Loucy (cell line): Measurements from ENCODE around the gene GNG2.

ENCODE experiments used
- EZH2phosphoT487 ChIP-seq: fragments of 200-600 bp; IDR thresholded peaks from 2 replicates; pipeline ENCODE4 v1.6.1; 2018; ENCODE audit warnings: antibody characterized with exemption, mild to moderate bottlenecking, moderate library complexity, borderline replicate concordance
- TF ChIP-seq, protein P1 (sequence below): fragments of 200-600 bp; sonication (generic); conservative IDR thresholded peaks from 2 replicates; pipeline ENCODE4 v1.5.1; 2014; ENCODE audit warnings: mild to moderate bottlenecking, antibody characterized with exemption, low read length

DNA sequence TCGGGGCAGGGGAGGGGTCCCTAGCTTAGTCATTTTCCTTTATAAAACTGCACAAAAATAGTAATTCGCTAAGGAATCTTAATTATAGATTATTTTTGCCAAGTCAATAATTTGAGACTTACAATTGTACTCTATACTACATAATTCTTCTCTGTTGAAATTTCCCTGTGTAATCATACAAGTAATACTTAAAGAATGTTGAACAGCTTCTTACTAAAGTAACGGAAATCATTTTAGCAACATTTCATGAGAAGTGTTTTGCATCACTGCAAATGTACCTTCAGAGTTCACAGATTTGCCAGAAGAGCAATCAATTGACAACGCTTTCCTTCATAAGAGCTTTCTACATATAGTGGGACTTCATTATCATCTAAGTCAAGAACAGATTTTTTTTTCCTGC, 7.9 kb upstream of the GNG2 start:
- TF ChIP-seq, protein P1, sequence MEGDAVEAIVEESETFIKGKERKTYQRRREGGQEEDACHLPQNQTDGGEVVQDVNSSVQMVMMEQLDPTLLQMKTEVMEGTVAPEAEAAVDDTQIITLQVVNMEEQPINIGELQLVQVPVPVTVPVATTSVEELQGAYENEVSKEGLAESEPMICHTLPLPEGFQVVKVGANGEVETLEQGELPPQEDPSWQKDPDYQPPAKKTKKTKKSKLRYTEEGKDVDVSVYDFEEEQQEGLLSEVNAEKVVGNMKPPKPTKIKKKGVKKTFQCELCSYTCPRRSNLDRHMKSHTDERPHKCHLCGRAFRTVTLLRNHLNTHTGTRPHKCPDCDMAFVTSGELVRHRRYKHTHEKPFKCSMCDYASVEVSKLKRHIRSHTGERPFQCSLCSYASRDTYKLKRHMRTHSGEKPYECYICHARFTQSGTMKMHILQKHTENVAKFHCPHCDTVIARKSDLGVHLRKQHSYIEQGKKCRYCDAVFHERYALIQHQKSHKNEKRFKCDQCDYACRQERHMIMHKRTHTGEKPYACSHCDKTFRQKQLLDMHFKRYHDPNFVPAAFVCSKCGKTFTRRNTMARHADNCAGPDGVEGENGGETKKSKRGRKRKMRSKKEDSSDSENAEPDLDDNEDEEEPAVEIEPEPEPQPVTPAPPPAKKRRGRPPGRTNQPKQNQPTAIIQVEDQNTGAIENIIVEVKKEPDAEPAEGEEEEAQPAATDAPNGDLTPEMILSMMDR: no peak
- TF ChIP-seq EZH2phosphoT487: no peak
